Ectodermal cell (in vitro differentiated cells): Measurements from ENCODE around the gene SIX2.
A peak's percentile ranks its signal among the peaks of the same experiment; 100 is the strongest.

Experiments used
- H3K27ac ChIP-seq: 2 replicates; pipeline ENCODE4 v1.7.0; 2013; ENCODE audit warnings: mild to moderate bottlenecking, low read depth, low read length; ENCODE audit not compliant: insufficient read depth, poor library complexity, severe bottlenecking
- H3K27me3 ChIP-seq: 2 replicates; pipeline ENCODE4 v1.7.0; 2013; ENCODE audit warnings: mild to moderate bottlenecking, low read length; ENCODE audit not compliant: insufficient read depth, control insufficient read depth, poor library complexity, severe bottlenecking
- H3K36me3 ChIP-seq: one replicate; pipeline ENCODE4 v1.7.0; 2013; ENCODE audit warnings: low read length; ENCODE audit not compliant: control insufficient read depth, insufficient read depth
- H3K4me1 ChIP-seq: one replicate; pipeline ENCODE4 v1.7.0; 2013; ENCODE audit warnings: low read length; ENCODE audit not compliant: control insufficient read depth, insufficient read depth
- H3K4me3 ChIP-seq: 2 replicates; pipeline ENCODE4 v1.7.0; 2013; ENCODE audit warnings: low read depth, low read length, control low read depth; ENCODE audit not compliant: insufficient read depth
- H3K9me3 ChIP-seq: 2 replicates; pipeline ENCODE4 v1.7.0; 2013; ENCODE audit warnings: mild to moderate bottlenecking, low read length, moderate library complexity; ENCODE audit not compliant: control insufficient read depth
- WGBS, 2 experiments: methylation state at CpG; one replicate each; pipeline ENCODE4 v1.1.7; 2013; ENCODE audit warnings: missing lambda C conversion rate in 2 of 2; 5-methylcytosine and 5-hydroxymethylcytosine counted together

Gene SIX2

GRCh38 chr2:44981714-44982108, 27.5 kb downstream of the SIX2 start:
- H3K36me3 ChIP-seq = no peaks in the 10 kb centered on the region
- no peaks in the 10 kb centered on the region for H3K27me3 ChIP-seq
- 16 to 18% methylated on average over 14 of the region's 14 CpGs for WGBS, 2 experiments
- H3K4me3 ChIP-seq = no peak overlapping the region
- H3K27ac ChIP-seq = no peak overlapping the region
- no peaks in the 10 kb centered on the region for H3K4me1 ChIP-seq
- H3K9me3 ChIP-seq = no peaks in the 10 kb centered on the region

GRCh38 chr2:44980751-44981713, 28.2 kb downstream of the SIX2 start:
- H3K36me3 ChIP-seq = no peaks in the 10 kb centered on the region
- H3K27me3 ChIP-seq = no peaks in the 10 kb centered on the region
- H3K27ac ChIP-seq = no peak overlapping the region
- no peaks in the 10 kb centered on the region for H3K4me1 ChIP-seq
- no peaks in the 10 kb centered on the region for H3K9me3 ChIP-seq
- WGBS, 2 experiments = 78 to 80% methylated on average over 8 to 9 of the region's 9 CpGs
- H3K4me3 ChIP-seq = no peak overlapping the region

- Histone ChIP-seq H3K4me1 (peaks cover 6% of the 10 kb centered on the region), H3K27me3 (no peaks in the 10 kb centered on the region), H3K4me3 (no peak overlapping the region), H3K27ac (no peak overlapping the region), H3K36me3 (no peaks in the 10 kb centered on the region), H3K9me3 (no peaks in the 10 kb centered on the region)
- WGBS, 2 experiments = 88 to 91% methylated on average over 11 of the region's 11 CpGs
Measured at GRCh38 chr2:44979581-44979980, 29.7 kb downstream of the SIX2 start.

GRCh38 chr2:44975571-44976450, 33.4 kb downstream of the SIX2 start:
- WGBS, 2 experiments = 59 to 62% methylated on average over 24 of the region's 24 CpGs
- H3K4me3 ChIP-seq = no peak overlapping the region
- H3K27me3 ChIP-seq = no peaks in the 10 kb centered on the region
- H3K27ac ChIP-seq = no peak overlapping the region
- no peaks in the 10 kb centered on the region for H3K9me3 ChIP-seq
- H3K36me3 ChIP-seq = no peaks in the 10 kb centered on the region
- H3K4me1 ChIP-seq = peaks cover 17% of the 10 kb centered on the region

GRCh38 chr2:44974064-44974715, 35.1 kb downstream of the SIX2 start:
- Histone ChIP-seq H3K27ac (no peak overlapping the region), H3K4me1 (peaks cover 17% of the 10 kb centered on the region), H3K9me3 (no peaks in the 10 kb centered on the region), H3K27me3 (no peaks in the 10 kb centered on the region), H3K4me3 (no peak overlapping the region), H3K36me3 (no peaks in the 10 kb centered on the region)
- 59 to 60% methylated on average over 5 to 6 of the region's 6 CpGs for WGBS, 2 experiments

- Histone ChIP-seq H3K27ac (peak overlapping the region; percentile 51), H3K9me3 (no peaks in the 10 kb centered on the region), H3K27me3 (no peaks in the 10 kb centered on the region), H3K4me1 (peaks cover 17% of the 10 kb centered on the region), H3K36me3 (no peaks in the 10 kb centered on the region), H3K4me3 (no peak overlapping the region)
- 7 to 9% methylated on average over 11 of the region's 11 CpGs for WGBS, 2 experiments
Measured at GRCh38 chr2:44972771-44973535, 36.3 kb downstream of the SIX2 start.

- Histone ChIP-seq H3K27me3 (no peaks in the 10 kb centered on the region), H3K27ac (no peak overlapping the region), H3K36me3 (no peaks in the 10 kb centered on the region), H3K9me3 (no peaks in the 10 kb centered on the region), H3K4me1 (peaks cover 18% of the 10 kb centered on the region), H3K4me3 (no peak overlapping the region)
- 91 to 94% methylated on average over 15 of the region's 15 CpGs for WGBS, 2 experiments
Measured at GRCh38 chr2:44970846-44971450, 38.3 kb downstream of the SIX2 start.

- Histone ChIP-seq H3K27me3 (no peaks in the 10 kb centered on the region), H3K9me3 (no peaks in the 10 kb centered on the region), H3K27ac (no peak overlapping the region), H3K36me3 (no peaks in the 10 kb centered on the region), H3K4me3 (no peak overlapping the region), H3K4me1 (peaks cover 17% of the 10 kb centered on the region)
- 93 to 95% methylated on average over 4 of the region's 4 CpGs for WGBS, 2 experiments
Measured at GRCh38 chr2:44969936-44970335, 39.3 kb downstream of the SIX2 start.

- WGBS, 2 experiments = 90 to 93% methylated on average over 5 of the region's 5 CpGs
- no peak overlapping the region for H3K4me3 ChIP-seq
- H3K36me3 ChIP-seq = no peaks in the 10 kb centered on the region
- H3K27ac ChIP-seq = no peak overlapping the region
- H3K4me1 ChIP-seq = peaks cover 10% of the 10 kb centered on the region
- no peaks in the 10 kb centered on the region for H3K27me3 ChIP-seq
- no peaks in the 10 kb centered on the region for H3K9me3 ChIP-seq
Measured at GRCh38 chr2:44967727-44968432, 41.4 kb downstream of the SIX2 start.
